HL-60 (cell line): ENCODE data around the gene SLC43A2.

Experiments
- POLR2AphosphoS5 ChIP-seq: IDR thresholded peaks from 2 replicates; pipeline ENCODE4 v1.6.1; 2012; ENCODE audit warnings: low read depth
- REST ChIP-seq: IDR thresholded peaks from 2 replicates; pipeline ENCODE4 v1.6.1; 2012; ENCODE audit warnings: low read depth; ENCODE audit not compliant: insufficient replicate concordance
- TF ChIP-seq, protein P1 (sequence below): IDR thresholded peaks from one replicate; pipeline ENCODE4 v1.5.1; 2011; ENCODE audit warnings: low read length, control low read depth, inconsistent platforms; ENCODE audit not compliant: insufficient read depth

GRCh38 chr17:1649844-1650501, 21.3 kb upstream of the SLC43A2 start, which contains the start of gene RILP:
- TF ChIP-seq, protein P1, sequence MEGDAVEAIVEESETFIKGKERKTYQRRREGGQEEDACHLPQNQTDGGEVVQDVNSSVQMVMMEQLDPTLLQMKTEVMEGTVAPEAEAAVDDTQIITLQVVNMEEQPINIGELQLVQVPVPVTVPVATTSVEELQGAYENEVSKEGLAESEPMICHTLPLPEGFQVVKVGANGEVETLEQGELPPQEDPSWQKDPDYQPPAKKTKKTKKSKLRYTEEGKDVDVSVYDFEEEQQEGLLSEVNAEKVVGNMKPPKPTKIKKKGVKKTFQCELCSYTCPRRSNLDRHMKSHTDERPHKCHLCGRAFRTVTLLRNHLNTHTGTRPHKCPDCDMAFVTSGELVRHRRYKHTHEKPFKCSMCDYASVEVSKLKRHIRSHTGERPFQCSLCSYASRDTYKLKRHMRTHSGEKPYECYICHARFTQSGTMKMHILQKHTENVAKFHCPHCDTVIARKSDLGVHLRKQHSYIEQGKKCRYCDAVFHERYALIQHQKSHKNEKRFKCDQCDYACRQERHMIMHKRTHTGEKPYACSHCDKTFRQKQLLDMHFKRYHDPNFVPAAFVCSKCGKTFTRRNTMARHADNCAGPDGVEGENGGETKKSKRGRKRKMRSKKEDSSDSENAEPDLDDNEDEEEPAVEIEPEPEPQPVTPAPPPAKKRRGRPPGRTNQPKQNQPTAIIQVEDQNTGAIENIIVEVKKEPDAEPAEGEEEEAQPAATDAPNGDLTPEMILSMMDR: no peak
- TF ChIP-seq REST (no peak), POLR2AphosphoS5 (no peak)
